NCI-H2081 treated with DMSO at 0.1 percent for 48 hours (cell line): ENCODE measurements around the gene HDAC9.

Source experiments
- DNase-seq: peaks from one replicate; lab custom pipeline; 2025; lab: John Stamatoyannopoulos, UW

The HDAC9 gene

GRCh38 chr7:18593602-18594279 lies 98.2 kb downstream of the HDAC9 start:
- DNase-seq = no peak

GRCh38 chr7:18597754-18598153 lies 102.2 kb downstream of the HDAC9 start:
- DNase-seq = no peak

GRCh38 chr7:18607025-18607424 lies 111.5 kb downstream of the HDAC9 start:
- DNase-seq = no peak

- DNase-seq = no peak
Observed at GRCh38 chr7:18610331-18610948, 114.9 kb downstream of the HDAC9 start.

GRCh38 chr7:18614841-18615240 lies 119.3 kb downstream of the HDAC9 start:
- DNase-seq = no peak

GRCh38 chr7:18619311-18619710 lies 123.8 kb downstream of the HDAC9 start:
- no peak for DNase-seq

GRCh38 chr7:18623389-18623788 lies 127.8 kb downstream of the HDAC9 start:
- no peak for DNase-seq

GRCh38 chr7:18624459-18624858 lies 128.9 kb downstream of the HDAC9 start:
- DNase-seq = no peak

- no peak for DNase-seq
Observed at GRCh38 chr7:18626086-18626485, 130.5 kb downstream of the HDAC9 start.

GRCh38 chr7:18626717-18627116 lies 131.2 kb downstream of the HDAC9 start:
- DNase-seq = no peak

- DNase-seq = no peak
Observed at GRCh38 chr7:18637516-18637915, 142.0 kb downstream of the HDAC9 start.

- DNase-seq = no peak
Observed at GRCh38 chr7:18638594-18639452, 143.3 kb downstream of the HDAC9 start.

GRCh38 chr7:18639711-18640110 lies 144.2 kb downstream of the HDAC9 start:
- no peak for DNase-seq

GRCh38 chr7:18644981-18645380 lies 149.4 kb downstream of the HDAC9 start:
- DNase-seq = no peak

GRCh38 chr7:18647582-18647981 lies 152.0 kb downstream of the HDAC9 start:
- DNase-seq = no peak

- DNase-seq = no peak
Observed at GRCh38 chr7:18648849-18649758, 153.6 kb downstream of the HDAC9 start.

- DNase-seq = no peak
Observed at GRCh38 chr7:18653381-18654155, 158.0 kb downstream of the HDAC9 start.

GRCh38 chr7:18654709-18655108 lies 159.2 kb downstream of the HDAC9 start:
- DNase-seq = no peak

- DNase-seq = no peak
Observed at GRCh38 chr7:18655506-18655905, 160.0 kb downstream of the HDAC9 start.

GRCh38 chr7:18655912-18656311 lies 160.4 kb downstream of the HDAC9 start:
- DNase-seq = no peak

GRCh38 chr7:18656362-18656761 lies 160.8 kb downstream of the HDAC9 start:
- no peak for DNase-seq
